Stimulated activated CD8-positive, alpha-beta memory T cell treated with anti-CD3 and anti-CD28 coated beads, Interleukin-7, amount 100 ng/mL, for 1 hour (primary cell): ENCODE results near the gene PITPNM3.

Experiments
- DNase-seq, 2 donors: peaks; one replicate each; pipeline ENCODE4 v3.0.0-alpha.2; 2020; ENCODE audit warnings: low read depth in 2 of 2

Gene PITPNM3

DNA sequence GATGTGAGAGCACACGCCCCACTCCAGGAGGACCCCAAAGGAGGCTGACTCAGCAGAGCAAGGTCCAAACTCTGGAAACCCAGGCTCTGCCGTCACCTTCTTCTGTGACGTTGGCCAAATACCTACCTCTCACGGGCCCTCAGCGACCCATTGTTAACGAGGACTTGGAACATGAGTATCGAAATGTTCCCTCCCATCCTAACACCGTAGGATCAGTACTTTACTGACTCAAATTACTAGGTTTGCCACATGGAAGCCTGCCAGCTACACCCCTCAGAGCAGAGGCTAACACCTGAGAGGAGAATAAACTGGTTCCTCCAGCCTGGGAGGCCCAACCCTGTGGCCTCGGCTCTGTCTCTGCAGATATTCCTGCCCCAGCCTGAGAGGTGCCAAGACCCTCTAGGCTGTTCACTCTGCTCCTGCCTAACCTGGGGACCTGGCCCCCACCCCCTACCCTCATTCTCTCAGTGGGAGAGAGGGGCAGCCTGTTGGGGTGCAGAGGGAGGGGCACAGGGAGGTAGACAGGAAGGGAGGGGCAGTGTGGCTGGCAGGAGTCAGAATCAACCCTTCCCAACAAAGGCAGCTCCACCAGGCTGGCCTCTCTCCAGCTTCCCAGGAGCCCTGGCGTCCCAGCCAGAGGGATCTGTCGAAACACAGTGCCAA, 4.4 kb downstream of the PITPNM3 start:
- DNase-seq = no peak

DNA sequence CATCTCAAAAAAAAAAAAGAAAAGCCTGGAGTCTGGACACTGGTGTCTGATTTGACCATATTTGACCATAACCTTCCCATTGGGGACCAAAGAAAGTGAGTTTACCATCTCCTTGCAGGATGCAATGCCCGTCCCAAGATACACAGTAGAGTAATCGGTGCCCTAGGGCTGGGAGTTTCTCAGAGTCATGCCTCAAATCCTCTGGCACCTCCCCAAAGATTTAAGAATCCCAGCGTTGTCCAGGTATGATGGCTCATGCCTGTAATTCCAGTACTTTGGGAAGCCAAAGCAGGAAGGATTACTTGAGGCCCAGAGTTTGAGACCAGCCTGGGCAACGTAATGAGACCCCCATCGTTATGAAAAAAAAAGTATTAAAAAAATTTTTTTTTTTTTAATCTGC, 5.0 kb downstream of the PITPNM3 start:
- DNase-seq = no peak

DNA sequence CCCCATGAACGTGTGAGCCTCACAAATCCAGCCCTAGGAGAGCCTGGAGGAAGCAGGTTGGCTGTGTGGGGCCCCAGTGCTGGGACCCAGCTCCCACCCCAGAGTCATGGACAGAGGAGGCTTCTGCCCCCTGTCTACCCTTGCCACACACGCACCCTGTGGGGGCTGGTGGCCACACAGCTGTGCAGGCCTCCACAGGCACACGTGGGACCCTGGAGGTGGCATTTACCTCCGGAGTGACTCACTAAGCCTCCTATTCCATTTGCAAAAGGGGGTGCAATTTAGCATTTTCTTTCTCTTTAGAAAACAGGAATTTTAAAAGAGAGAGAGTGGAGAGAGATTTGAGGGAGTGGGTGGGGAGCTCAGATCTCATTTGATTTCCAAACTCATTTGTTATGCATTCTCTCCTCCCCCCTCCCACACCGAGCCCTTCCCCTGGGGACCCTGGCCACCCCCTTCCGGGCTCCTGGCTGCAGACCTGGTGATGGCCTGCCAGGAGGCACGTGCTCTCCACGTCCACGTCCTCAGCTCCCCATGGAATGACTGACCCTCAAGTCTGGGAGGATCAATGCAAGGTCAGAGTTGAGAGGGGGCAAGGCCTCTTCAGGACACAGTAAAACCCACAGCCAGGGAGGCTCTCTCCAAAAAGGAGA, 6.8 kb downstream of the PITPNM3 start:
- DNase-seq = no peak

DNA sequence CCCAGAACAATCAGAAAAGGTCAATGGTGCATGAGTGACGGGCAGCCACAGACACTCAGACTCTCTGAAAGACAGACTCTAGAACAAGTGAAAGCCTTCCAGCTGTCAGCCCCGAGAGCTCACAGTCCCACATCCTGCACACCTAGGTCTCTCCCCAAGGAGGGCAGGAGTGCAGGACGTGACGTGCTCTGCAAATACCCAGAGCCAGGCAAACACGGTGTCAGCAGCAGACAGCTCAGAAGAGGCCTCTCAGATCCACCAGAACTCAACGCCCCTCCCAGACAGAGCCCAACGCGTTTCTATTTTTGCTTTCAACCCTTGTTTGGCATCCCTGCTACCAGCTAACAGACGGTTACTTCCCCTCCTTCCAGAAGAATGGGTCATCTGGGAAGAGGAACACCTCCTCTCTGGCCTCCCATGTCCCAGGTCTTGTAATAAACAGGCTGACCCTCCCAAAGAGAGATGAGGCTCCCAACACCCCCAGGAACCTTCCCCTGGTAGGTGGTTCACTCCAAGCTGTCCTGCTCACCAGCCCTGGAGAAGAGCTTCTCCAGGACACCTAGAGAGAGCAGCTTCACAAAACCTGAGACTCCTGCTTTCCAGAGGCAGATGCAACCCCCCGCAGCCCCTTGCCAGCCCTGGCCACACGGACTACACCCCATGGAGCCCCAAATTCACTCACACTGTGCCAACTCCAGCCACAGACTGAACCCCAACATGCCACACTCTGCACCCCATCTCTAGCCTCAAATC, 7.6 kb downstream of the PITPNM3 start:
- no peak for DNase-seq

DNA sequence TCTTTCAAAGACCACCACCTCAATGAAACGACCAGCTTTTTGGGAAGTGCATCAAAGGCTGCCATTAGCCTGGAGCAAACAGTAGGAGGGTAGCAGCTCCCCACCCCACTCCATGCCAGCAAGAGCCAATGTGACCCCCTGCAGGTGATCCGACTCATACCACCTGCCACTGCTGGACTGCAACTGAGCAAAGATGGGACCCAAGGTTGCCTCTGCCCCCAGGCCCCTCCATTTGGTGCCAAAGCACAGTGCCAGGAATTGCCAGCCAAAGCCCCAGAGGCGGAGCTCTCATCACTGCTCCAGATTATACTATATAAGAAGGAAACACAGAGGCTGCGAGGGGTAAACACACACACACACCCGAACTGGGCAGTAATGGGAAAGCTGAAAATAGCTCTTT, 8.3 kb downstream of the PITPNM3 start:
- DNase-seq = no peak

DNA sequence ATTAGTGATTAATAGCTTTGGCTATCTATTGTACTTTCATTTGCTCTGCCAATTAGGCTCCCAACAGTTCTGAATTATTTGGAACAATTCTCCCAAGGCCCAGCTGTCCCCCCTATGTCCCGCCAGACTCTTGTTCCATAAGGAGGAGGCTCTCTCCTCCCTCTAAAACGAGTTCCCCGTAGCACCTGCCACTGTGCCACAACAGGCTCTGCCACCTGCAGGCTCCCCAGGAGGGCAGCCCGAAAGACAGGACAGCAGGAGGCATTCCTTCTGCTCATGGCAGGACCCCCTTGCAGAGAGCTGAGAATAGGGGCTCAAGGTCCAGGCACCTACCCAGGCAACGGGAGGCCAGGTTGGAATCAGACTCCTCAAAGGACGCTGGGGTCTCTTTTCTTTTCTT, 9.0 kb downstream of the PITPNM3 start:
- DNase-seq = no peak

GRCh38 chr17:6546069-6546718, 10.2 kb downstream of the PITPNM3 start:
- DNase-seq = no peak

- no peak for DNase-seq
Measured at GRCh38 chr17:6545291-6545690, 11.1 kb downstream of the PITPNM3 start.

GRCh38 chr17:6544011-6544370, 12.4 kb downstream of the PITPNM3 start:
- no peak for DNase-seq

DNA sequence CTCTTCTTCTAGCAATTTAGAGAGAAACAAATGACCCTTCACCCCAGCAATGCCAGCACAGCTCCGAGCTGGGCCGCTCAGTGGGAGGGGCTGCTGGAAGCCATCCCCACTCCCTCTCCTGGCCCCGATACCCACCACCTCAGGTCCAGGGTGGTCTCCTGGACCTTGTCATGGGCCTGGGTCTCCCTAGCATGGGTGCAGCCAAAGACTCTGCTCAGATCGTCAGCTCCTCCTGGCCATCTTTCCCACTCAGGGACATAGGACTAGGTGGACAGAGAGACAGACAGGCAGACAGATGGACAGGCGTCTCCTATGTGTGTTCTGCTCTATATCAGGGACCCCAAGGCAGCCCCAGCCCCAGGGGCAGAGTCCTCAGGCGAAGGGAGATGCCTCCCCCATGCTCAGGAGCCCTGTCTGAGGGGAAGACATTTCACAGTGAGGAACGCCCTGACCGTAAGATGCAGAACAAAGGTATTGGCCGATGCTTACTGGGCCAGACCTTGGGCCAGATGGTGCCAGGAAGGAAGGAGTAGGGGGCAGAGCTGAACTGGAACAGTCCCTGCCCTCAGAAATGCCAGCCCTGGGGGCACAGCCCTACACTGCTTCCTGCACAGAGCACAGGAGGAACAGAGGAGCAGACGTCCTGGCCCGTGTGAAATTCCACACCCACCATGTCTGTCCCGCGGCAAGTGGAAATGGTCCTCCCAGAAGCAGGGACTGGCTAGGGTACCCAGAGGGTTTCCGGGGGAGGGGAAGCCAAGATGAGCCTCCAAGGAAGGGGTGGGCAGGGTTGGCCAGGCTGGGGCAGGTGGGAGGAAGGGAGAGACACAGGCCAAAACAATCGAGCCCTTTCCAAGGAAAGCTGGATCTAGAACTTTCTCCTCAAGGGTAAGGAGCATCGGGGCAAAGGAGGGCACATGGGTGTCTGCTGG, 13.0 kb downstream of the PITPNM3 start:
- DNase-seq = no peak

GRCh38 chr17:6542577-6542976, 13.8 kb downstream of the PITPNM3 start:
- no peak for DNase-seq

DNA sequence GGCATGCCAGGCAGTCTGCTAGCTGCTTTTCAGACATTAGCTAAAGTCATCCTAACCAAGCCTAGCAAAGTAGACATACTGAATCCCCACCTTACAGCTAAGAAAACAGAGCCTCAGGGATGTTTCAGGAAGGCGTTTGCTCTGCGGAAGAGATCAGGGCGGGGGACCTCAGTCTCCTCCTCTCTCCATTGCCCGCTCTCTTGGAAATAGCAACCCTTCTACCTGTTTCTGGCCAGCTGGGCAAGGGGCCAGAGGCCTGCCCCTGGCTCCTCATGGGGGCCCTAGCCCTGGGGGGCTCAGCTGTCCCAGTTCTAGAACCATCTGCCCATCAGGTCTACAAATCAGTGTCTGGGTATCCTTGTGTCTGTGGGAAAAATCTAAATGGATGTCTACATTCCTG, 14.5 kb downstream of the PITPNM3 start:
- DNase-seq = no peak

- DNase-seq = no peak
Measured at GRCh38 chr17:6539871-6540270, 16.5 kb downstream of the PITPNM3 start.

- no peak for DNase-seq
Measured at GRCh38 chr17:6536566-6537065, 19.7 kb downstream of the PITPNM3 start.

GRCh38 chr17:6536053-6536452, 20.3 kb downstream of the PITPNM3 start:
- DNase-seq = no peak

GRCh38 chr17:6534846-6535514, 21.4 kb downstream of the PITPNM3 start:
- DNase-seq = no peak

DNA sequence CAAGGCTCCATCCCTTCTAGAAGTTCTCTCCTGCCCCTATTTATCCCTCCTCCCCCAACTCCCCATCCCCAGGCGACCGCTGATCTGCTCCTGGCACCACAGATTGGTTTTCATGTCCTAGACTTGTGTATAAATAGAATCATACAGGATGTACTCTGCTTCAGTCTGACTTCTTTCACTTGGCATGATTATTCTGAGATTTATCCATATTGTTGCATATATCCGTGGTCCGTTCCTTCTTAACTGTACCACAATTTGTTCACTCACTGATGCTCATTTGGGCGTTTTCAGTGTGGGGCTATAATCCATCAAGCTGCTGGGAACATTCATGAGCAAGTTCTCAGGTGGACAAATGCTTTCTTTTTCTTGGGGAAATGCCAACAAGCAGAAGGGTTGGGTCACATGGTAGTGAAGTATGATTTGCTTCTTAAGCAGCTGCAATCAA, 23.9 kb downstream of the PITPNM3 start:
- no peak for DNase-seq

DNA sequence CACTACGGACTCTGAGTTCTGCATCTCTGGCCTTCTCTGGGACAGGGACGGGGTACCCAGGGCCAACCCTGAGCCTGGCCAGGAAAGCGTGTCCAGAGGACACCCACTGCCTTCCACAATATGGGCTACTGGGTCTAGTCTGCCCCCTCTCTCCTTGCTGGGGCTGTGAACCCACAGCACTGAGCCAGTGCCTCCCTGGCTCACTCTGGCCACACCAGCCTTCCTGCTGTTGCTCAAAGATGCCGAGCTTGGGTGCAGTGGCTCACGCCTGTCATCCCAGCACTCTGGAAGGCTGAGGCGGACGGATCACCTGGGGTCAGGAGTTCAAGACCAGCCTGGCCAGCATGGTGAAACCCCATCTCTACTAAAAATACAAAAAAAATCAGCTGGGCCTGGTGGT, 24.8 kb downstream of the PITPNM3 start:
- no peak for DNase-seq

- no peak for DNase-seq
Measured at GRCh38 chr17:6530324-6530920, 25.9 kb downstream of the PITPNM3 start.

- DNase-seq = no peak
Measured at GRCh38 chr17:6528557-6528956, 27.8 kb downstream of the PITPNM3 start.
